ENCODE data around the gene OR8B8.

Gene OR8B8

GRCh38 chr11:124441519-124441918, 4.0 kb downstream of the OR8B8 start:
- DNase-seq (ENCODE audit: low read depth), result no peak
- H3K4me3 ChIP-seq (ENCODE audit: low read depth, low read length), result no peak overlapping the region
- TF ChIP-seq, protein P1, sequence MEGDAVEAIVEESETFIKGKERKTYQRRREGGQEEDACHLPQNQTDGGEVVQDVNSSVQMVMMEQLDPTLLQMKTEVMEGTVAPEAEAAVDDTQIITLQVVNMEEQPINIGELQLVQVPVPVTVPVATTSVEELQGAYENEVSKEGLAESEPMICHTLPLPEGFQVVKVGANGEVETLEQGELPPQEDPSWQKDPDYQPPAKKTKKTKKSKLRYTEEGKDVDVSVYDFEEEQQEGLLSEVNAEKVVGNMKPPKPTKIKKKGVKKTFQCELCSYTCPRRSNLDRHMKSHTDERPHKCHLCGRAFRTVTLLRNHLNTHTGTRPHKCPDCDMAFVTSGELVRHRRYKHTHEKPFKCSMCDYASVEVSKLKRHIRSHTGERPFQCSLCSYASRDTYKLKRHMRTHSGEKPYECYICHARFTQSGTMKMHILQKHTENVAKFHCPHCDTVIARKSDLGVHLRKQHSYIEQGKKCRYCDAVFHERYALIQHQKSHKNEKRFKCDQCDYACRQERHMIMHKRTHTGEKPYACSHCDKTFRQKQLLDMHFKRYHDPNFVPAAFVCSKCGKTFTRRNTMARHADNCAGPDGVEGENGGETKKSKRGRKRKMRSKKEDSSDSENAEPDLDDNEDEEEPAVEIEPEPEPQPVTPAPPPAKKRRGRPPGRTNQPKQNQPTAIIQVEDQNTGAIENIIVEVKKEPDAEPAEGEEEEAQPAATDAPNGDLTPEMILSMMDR (IDR thresholded peaks at IDR 0.05; ENCODE audit: low read depth, low read length, missing control alignments), result no peak

GRCh38 chr11:124441081-124441480, 4.4 kb downstream of the OR8B8 start:
- DNase-seq (ENCODE audit: low read depth), result no peak
- no peak overlapping the region for H3K4me3 ChIP-seq (ENCODE audit: low read depth, low read length)
- TF ChIP-seq, protein P1 (IDR thresholded peaks at IDR 0.05; ENCODE audit: low read depth, low read length, missing control alignments), result no peak

- TF ChIP-seq, protein P1 (IDR thresholded peaks at IDR 0.05; ENCODE audit: low read depth, low read length, missing control alignments), result no peak
- H3K4me3 ChIP-seq (ENCODE audit: low read depth, low read length), result no peak overlapping the region
- DNase-seq (ENCODE audit: low read depth), result no peak
Observed at GRCh38 chr11:124440608-124441007, 4.9 kb downstream of the OR8B8 start.

- no peak for DNase-seq (ENCODE audit: low read depth)
- TF ChIP-seq, protein P1 (IDR thresholded peaks at IDR 0.05; ENCODE audit: low read depth, low read length, missing control alignments), result no peak
- H3K4me3 ChIP-seq (ENCODE audit: low read depth, low read length), result no peak overlapping the region
Observed at GRCh38 chr11:124434699-124435098, 10.8 kb downstream of the OR8B8 start.

DNA sequence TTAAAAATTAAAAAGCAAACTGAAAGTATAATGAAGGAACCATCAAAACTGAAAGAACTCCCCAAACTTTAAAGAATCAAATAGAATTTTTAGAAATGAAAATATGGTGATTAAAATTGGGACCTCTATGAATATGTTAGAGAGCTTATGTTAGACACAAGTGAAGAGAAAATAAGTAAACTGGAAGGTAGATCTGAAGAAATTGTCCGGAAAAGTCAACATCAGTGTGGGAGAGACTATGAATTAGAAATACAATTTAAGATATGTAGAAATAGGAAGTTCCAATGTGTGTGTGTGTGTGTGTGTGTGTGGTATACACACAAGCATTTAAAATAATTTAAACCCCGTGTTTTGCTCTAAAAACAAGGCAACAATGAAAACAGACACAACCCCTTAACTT, 15.9 kb downstream of the OR8B8 start:
- H3K4me3 ChIP-seq (ENCODE audit: low read depth, low read length), result no peak overlapping the region
- DNase-seq (ENCODE audit: low read depth), result no peak
- TF ChIP-seq, protein P1 (IDR thresholded peaks at IDR 0.05; ENCODE audit: low read depth, low read length, missing control alignments), result no peak

DNA sequence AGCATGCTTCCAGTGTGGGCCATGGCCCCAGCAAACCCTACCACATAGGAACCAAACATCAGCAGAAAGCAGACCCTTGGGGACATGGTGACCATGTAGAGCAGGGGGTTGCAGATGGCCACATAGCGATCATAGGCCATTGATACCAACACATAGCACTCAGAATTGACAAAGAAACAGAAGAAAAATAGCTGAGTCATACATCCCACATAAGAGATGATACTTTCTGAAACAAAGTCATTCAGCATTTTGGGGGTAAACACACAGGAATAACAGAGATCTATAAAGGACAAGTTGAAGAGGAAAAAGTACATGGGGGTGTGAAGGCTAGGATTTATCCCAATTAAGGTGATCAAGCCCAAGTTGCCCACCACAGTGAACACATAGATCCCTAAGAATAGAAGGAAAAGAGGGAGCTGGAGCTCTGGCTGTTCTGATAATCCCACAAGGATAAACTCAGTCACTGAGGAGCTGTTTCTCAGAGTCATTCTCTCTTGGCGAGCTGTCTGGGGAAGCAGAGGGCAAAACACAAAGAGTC, 21.0 kb downstream of the OR8B8 start, which contains the start of gene OR8B4:
OR8B4 (minus strand) TSS at position 488 of the 538 bp plus-strand sequence; CDS start at position 488, 0 bp downstream.
- no peak for DNase-seq (ENCODE audit: low read depth)
- H3K4me3 ChIP-seq (ENCODE audit: low read depth, low read length), result no peak within 1 kb of the TSS
- TF ChIP-seq, protein P1 (IDR thresholded peaks at IDR 0.05; ENCODE audit: low read depth, low read length, missing control alignments), result no peak

DNA sequence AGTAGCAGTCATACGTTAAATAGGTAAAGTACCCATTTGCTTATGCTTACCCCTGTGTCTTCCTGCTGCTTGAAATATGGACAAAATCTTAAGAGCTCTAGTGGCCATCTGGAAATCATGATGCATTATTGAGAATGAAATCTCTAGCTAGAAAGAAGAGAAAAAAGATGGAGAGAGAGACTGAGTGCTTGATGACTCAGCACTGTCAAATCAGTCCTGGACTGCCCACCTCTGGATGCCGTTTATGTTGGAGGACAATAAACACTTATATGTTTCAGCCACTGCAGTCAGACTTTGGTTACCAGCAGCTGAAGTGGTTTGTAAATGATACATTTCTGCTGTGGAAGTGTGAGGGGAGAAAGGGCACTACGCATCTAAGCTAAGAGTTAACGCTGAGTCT, 24.5 kb downstream of the OR8B8 start:
- DNase-seq (ENCODE audit: low read depth), result no peak
- H3K4me3 ChIP-seq (ENCODE audit: low read depth, low read length), result no peak overlapping the region
- TF ChIP-seq, protein P1 (IDR thresholded peaks at IDR 0.05; ENCODE audit: low read depth, low read length, missing control alignments), result no peak
